Stimulated activated naive CD8-positive, alpha-beta T cell treated with anti-CD3 and anti-CD28 coated beads, Interleukin-15, amount 100 ng/mL, for 72 hours (primary cell): ENCODE data around the gene TENM4.

Source experiments
- ATAC-seq: fragments of 150-1000 bp; cut with Tn5 transposase; 2 replicates; pipeline ENCODE4 v1.10.0; 2021; ENCODE audit warnings: mild to moderate bottlenecking, moderate library complexity
- DNase-seq, 2 donors: peaks; one replicate each; pipeline ENCODE4 v3.0.0; 2021 to 2022
- H3K27ac Mint-ChIP-seq, 2 donors: one replicate each; pipeline ENCODE4 v1.8.0; 2022; ENCODE audit warnings: mild to moderate bottlenecking in 2 of 2, mixed read lengths in 2 of 2, moderate library complexity in 2 of 2
- H3K27me3 Mint-ChIP-seq: one replicate; pipeline ENCODE4 v1.8.0; 2022; ENCODE audit warnings: mixed read lengths
- H3K4me1 Mint-ChIP-seq: one replicate; pipeline ENCODE4 v1.8.0; 2022; ENCODE audit warnings: mild to moderate bottlenecking, mixed read lengths
- H3K4me3 Mint-ChIP-seq, 2 donors: one replicate each; pipeline ENCODE4 v1.8.0; 2022; ENCODE audit warnings: mild to moderate bottlenecking in 2 of 2, mixed read lengths in 2 of 2, moderate library complexity in 1 of 2
- H3K9me3 Mint-ChIP-seq, 2 donors: one replicate each; pipeline ENCODE4 v1.8.0; 2022; ENCODE audit warnings: mixed read lengths in 2 of 2

Gene TENM4

DNA sequence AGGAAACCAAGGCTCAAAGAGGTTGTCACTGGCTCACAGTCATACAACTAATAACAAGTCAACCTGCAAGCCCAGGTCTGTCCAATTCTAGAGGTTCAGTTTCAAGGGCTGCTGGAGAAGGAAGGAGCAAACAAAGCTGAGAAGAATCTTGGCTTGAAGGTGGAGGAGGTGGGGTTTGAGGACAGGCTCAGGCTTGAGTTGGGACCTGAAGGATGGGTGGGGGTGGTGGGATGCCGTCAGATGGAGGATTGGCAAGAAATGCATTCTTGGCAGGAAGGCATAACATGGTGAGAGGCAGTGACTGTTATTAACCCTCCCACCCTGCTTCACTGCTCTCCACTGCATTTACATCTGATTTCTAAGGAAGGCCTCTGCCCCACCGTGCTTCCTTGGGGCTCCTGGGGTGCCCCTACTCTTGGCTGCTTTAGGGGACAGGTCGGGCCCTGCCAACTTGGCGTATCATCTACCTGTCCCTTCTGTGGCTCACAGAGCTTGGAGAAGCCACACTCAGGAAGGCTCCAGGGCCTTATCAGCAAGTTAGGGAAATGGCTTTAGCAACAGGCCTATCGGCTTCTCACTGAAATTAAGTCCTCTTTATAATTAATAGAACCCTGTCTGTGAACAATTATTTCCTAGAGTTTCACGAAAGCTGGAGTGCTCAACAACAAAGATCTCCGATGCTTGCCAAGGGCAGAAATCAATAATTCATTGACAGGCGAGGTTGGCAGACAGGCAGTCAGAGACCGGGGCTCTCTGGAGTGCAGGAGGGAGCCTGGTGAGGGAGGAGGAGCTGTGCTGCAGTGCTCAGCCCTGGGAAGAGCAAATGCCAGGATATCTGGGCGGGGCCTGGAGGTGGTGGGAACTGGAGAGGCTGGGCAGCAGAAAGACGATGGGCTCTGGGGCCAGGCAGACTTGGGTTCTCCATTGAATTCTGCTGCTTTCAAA lies 781.2 kb downstream of the TENM4 start:
- H3K4me1 Mint-ChIP-seq, result peaks cover under 1% of the 10 kb centered on the region
- H3K27ac Mint-ChIP-seq, result no peak overlapping the region
- H3K4me3 Mint-ChIP-seq, result no peak overlapping the region
- H3K9me3 Mint-ChIP-seq, result no peaks in the 10 kb centered on the region
- ATAC-seq, result no peak
- no peak for DNase-seq
- H3K27me3 Mint-ChIP-seq, result peaks cover 10% of the 10 kb centered on the region

DNA sequence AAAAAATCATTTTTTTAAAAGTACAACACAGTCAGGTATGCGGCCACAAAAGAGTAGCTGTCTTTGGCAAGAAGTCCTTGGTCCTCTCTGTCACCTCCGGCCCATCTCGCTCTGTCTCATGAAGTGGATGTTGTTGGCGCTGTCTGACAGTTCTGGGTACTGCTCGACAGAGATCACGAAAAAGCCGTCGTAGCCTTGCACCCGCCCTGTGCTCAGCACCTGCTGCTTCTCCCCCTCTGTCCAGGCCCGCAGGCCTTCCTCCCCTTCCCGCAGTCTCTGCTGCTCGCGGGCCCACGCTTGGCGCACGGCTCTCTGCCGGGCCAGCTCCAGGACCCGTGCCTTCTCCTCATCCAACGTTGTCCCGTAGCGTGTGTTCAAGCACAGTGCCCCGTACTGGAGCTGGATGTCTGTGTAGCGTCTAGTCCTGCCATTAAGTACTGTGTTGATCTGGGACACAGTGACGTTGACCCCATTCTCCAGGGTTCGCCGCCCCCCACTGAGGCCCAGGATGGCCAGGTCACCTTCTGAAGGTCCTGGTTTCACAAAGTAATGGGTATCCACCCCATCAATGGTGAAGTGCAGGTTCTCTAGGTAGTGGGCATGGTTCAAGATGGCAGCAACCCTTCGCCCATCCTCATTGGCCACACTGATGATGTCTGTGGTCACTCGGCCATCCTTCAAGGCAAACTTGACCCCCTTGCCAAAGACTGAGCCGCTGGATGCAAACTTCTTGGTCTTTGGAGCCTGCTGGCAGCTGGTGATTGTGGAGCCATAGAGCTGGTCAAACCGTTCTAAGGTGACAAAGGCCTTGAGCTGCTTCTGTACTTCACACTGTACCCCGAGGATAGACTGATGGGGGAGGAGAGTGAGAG lies 782.6 kb downstream of the TENM4 start:
- H3K27me3 Mint-ChIP-seq, result peaks cover 5% of the 10 kb centered on the region
- H3K27ac Mint-ChIP-seq, result no peak overlapping the region
- DNase-seq (no peak), ATAC-seq (no peak)
- H3K4me3 Mint-ChIP-seq, result no peak overlapping the region
- peaks cover 13% of the 10 kb centered on the region for H3K4me1 Mint-ChIP-seq
- H3K9me3 Mint-ChIP-seq, result no peaks in the 10 kb centered on the region

DNA sequence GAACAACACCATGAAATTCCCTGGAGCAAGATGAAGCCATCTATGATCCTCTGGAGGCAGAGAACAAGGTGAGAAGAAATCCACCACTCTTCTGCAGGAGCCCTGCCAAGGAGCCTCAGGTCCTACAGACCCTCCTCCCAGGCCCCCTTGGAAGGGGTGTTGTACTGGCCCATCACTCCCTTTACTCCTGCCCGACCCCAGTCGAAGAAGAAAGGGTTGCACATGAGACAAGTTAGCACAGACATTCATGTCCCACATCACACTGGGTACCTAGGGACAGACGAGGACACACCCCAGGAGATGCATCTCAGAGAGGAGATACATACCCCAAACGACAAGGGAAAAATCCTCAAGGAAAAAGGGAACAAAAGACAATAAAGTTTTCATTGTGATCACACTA lies 783.4 kb downstream of the TENM4 start:
- ATAC-seq (no peak), DNase-seq (no peak)
- no peaks in the 10 kb centered on the region for H3K9me3 Mint-ChIP-seq
- no peak overlapping the region for H3K4me3 Mint-ChIP-seq
- peaks cover 21% of the 10 kb centered on the region for H3K4me1 Mint-ChIP-seq
- peaks cover 5% of the 10 kb centered on the region for H3K27me3 Mint-ChIP-seq
- H3K27ac Mint-ChIP-seq, result no peak overlapping the region

DNA sequence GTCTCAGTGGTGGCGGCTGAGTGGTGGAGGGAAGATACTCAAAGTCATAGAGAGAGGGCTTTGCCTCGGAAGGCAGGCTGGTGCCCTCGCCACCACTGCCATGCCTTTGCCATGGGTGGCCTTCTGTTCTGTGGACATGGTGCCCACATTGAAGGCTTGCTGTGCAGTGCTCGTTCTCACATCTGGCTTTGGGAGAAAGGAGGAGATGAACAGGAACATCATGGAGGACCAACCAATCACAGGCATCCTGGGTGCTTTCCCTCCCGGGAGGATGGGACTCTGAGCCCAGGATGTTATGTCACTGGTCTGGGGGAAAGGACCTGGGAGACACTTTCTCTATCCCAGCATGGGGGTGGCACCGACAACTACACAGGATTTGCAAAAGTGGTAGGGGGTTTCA lies 783.8 kb downstream of the TENM4 start:
- H3K9me3 Mint-ChIP-seq, result no peaks in the 10 kb centered on the region
- ATAC-seq (no peak), DNase-seq (no peak)
- H3K4me3 Mint-ChIP-seq, result no peak overlapping the region
- peaks cover 25% of the 10 kb centered on the region for H3K4me1 Mint-ChIP-seq
- peaks cover 5% of the 10 kb centered on the region for H3K27me3 Mint-ChIP-seq
- no peak overlapping the region for H3K27ac Mint-ChIP-seq

DNA sequence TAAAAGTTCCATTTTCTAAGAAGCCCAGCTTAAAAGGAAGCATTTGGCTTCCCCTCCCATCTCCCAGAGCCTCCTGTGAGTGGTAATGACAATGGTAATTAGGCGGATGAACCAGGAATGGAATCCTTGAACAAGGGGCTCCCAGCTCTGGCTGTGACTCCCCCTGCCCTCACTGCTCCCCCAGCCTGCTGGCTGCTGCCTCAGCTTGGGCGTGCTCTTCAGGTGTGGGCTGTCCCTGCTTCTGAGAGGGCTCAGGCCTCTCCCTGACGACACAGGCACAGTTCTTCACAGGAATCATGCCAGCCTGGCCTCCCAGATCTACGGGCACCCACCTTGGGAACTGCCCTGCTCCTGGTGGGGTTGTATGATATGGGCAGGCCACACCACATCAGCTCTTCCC lies 784.5 kb downstream of the TENM4 start:
- no peak overlapping the region for H3K4me3 Mint-ChIP-seq
- DNase-seq (no peak), ATAC-seq (no peak)
- H3K9me3 Mint-ChIP-seq, result no peaks in the 10 kb centered on the region
- peaks cover 32% of the 10 kb centered on the region for H3K4me1 Mint-ChIP-seq
- peaks cover 5% of the 10 kb centered on the region for H3K27me3 Mint-ChIP-seq
- H3K27ac Mint-ChIP-seq, result no peak overlapping the region

DNA sequence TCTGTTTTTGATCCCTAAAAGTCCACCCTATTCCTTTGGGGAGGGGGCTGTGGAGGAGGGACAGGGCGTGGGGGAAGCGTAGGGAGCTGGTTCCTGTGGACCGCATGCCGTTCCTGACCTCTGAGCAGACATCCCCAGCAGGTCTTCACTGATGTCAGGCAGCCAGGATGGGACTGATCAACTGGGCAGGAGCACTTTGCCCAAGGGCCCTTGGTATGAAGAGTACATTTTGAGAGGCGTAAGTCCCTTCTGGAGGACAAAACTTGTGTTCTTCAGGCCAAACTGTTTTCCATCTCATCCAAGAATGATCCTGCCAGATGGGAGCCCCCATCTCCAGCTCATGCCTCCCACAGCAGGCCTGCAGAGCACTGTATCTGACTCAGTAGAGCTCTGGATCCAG lies 785.3 kb downstream of the TENM4 start:
- H3K4me3 Mint-ChIP-seq, result no peak overlapping the region
- peaks cover 40% of the 10 kb centered on the region for H3K4me1 Mint-ChIP-seq
- DNase-seq (no peak), ATAC-seq (no peak)
- no peak overlapping the region for H3K27ac Mint-ChIP-seq
- H3K27me3 Mint-ChIP-seq, result peaks cover 9% of the 10 kb centered on the region
- no peaks in the 10 kb centered on the region for H3K9me3 Mint-ChIP-seq

DNA sequence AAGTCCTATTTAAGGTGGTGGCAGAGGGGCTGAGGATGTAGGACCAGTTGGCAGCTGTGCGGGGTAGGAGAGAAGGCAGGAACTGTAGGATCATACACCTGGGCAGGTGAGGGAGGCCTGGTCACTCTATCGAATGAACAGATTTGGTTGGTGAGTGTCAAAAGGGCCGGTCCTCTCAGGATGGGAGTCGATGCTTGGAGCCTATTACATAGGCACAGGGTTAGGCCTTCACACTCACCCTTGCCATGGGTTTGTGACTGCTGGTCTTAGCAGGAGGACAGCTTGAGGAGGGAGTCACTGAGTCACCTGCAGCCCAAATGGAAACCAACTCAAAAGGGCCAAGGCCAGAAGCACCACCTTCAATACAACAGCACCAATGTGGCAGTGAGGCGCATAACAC lies 786.0 kb downstream of the TENM4 start:
- Mint-ChIP-seq H3K27me3 (peaks cover 12% of the 10 kb centered on the region), H3K4me3 (no peak overlapping the region), H3K27ac (no peak overlapping the region), H3K9me3 (no peaks in the 10 kb centered on the region), H3K4me1 (peaks cover 41% of the 10 kb centered on the region)
- no peak for DNase-seq
- no peak for ATAC-seq

DNA sequence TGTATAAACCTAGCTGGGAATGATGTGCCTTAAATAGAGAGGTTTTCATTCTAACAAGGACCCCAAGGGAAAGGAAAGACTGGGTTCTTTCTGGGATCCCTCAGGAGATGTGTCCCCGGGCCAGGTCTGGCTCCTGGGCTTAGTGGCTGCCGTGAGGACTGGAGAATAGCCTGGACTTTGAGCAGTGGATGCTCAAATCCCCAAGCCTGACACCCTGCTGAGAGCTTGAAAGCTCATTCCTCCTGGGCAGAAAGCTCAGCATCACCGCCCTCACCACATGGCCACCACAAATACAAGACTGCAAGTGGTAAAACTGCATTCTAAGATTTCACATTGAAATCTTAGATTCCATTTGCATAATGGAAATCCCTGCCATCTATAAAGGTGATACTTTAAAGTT lies 786.8 kb downstream of the TENM4 start:
- H3K9me3 Mint-ChIP-seq, result no peaks in the 10 kb centered on the region
- peaks cover 44% of the 10 kb centered on the region for H3K4me1 Mint-ChIP-seq
- H3K27me3 Mint-ChIP-seq, result peaks cover 12% of the 10 kb centered on the region
- no peak overlapping the region for H3K4me3 Mint-ChIP-seq
- ATAC-seq (peak; percentile 24), DNase-seq (no peak)
- no peak overlapping the region for H3K27ac Mint-ChIP-seq

DNA sequence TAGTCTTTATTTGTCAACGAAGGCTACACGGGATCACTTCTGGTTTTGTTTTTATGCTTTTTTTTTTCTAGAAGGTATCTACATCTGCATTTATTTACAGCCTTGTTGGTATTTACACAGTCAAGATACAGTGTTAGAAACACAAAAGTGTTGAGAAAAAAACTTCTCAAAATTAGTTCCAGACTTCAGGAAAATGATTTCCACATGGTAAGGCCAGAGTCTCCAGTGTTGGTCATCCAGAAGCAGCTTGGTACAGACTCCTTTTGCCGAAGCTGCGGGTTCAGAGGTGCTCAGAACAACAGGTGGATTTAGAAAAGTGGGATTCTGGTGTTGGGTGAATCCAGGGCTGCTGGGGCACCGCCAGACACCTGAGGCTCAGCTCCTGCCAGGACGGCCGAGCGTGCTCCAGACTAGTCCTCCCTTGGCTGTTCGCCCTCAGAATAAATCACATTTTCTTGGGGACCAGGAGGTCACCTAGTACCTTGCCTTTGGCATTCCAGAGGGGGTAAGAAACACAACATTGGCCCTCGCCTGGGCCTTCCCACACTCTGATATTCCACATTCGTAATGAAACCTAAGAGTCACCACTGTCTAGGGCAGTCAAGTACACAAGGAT lies 787.4 kb downstream of the TENM4 start:
- ATAC-seq, result no peak
- H3K27ac Mint-ChIP-seq, result no peak overlapping the region
- H3K4me3 Mint-ChIP-seq, result no peak overlapping the region
- H3K4me1 Mint-ChIP-seq, result peaks cover 48% of the 10 kb centered on the region
- H3K27me3 Mint-ChIP-seq, result peaks cover 12% of the 10 kb centered on the region
- DNase-seq, result no peak
- no peaks in the 10 kb centered on the region for H3K9me3 Mint-ChIP-seq

DNA sequence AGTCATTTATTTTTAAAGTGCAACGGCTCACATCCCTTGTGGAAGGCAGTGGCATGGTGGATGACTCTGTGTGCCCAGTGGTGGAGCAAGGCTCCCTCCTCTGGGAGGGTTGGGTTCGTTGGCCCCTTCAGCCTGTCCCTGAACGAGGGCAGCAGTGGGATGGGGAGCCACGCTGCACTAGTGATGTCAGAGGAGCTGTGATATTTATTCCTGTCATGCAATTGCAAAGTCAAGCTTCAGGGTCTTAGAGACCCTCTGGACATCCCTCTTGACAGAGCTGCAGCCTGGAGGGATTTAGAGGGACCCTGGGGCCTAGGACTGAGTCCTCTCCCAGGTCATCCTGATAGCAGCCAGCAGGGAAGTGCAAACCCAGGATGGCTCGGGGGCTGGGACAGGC lies 788.0 kb downstream of the TENM4 start:
- DNase-seq (no peak), ATAC-seq (no peak)
- H3K4me3 Mint-ChIP-seq, result no peak overlapping the region
- H3K4me1 Mint-ChIP-seq, result peaks cover 48% of the 10 kb centered on the region
- H3K9me3 Mint-ChIP-seq, result no peaks in the 10 kb centered on the region
- H3K27me3 Mint-ChIP-seq, result peaks cover 12% of the 10 kb centered on the region
- H3K27ac Mint-ChIP-seq, result no peak overlapping the region

DNA sequence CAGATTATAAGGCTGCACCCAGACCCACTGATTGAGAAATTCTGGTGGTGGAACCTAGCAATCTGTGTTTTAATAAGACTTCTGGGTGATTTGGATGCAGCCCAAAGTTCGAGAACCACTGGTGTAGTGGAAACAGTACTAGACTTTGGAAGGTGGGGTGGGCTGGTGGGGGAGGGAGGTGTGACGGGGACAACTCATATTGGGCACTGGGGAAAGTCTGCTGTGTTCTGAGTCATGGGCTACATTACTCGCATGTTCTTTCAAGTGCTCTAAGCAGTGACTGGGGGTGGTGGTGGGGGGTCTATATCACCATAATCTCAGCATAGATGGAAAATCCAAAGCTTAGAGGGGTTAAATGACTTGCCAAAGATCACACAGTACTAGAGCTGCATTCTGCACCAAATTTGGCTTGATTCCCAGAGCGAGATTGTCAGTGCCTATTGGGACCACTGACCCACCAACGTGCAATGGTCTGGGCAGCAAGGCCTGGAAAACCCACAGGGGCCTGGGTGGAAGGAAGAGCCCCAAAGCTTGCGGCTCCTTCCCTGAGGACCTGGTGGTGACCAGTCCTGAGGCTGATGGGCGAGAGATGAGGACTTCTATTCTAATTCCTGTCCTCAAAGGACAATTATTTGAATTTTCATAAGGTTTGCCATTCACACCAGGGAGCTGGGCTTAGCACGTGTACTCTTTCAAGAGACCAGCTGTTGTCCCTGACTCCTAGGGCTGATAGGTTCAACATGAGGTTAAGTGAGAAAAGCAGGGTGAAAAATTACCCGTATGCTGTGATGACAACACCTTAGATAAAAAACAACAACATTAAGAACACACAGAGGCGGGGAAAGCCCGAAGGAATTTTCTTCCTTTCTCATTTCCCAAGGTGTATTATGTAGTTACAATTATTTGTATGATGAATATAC lies 788.6 kb downstream of the TENM4 start:
- peak; percentile 82 for ATAC-seq
- no peaks in the 10 kb centered on the region for H3K9me3 Mint-ChIP-seq

DNA sequence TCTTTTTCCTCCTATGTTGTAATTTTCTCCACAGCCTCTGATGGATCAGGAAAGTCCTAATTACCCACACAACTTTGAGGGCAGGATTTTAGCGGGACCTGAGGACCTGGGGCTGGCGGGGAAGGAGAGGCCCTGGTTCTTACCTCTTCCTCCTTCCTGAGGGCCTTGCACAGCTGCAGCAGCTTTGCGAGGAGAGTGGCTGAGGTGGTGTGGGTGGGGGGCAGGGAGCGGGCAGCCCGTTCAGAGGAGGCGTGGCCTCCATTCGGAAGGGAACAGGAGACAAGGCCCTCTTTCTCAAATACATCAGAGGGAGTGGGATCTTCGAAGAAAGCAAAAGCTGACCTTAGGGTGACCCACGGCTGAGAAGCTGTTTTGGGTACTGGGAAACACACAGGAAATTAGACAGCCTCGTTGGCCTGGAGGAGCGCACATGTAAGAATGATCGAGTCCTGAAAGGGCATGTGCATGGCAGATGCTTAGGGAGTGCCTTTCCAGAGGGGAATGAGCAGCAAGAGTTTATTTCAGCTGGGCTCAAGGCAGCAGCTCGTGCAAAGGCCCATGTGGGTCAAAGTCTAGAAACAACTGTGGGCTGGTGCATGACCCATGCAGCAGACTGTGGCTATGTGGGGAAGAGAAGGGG lies 789.6 kb downstream of the TENM4 start:
- no peak for ATAC-seq

More for the DNA sequence above, 788.6 kb downstream of the TENM4 start:
- H3K27ac Mint-ChIP-seq, result peak overlapping the region in 1 of 2 donors; percentile 48
- peaks cover 12% of the 10 kb centered on the region for H3K27me3 Mint-ChIP-seq
- DNase-seq, result peak in 1 of 2 donors; percentile 28
- peaks cover 48% of the 10 kb centered on the region for H3K4me1 Mint-ChIP-seq
- peak overlapping the region; percentile 20 to 53 for H3K4me3 Mint-ChIP-seq

DNA sequence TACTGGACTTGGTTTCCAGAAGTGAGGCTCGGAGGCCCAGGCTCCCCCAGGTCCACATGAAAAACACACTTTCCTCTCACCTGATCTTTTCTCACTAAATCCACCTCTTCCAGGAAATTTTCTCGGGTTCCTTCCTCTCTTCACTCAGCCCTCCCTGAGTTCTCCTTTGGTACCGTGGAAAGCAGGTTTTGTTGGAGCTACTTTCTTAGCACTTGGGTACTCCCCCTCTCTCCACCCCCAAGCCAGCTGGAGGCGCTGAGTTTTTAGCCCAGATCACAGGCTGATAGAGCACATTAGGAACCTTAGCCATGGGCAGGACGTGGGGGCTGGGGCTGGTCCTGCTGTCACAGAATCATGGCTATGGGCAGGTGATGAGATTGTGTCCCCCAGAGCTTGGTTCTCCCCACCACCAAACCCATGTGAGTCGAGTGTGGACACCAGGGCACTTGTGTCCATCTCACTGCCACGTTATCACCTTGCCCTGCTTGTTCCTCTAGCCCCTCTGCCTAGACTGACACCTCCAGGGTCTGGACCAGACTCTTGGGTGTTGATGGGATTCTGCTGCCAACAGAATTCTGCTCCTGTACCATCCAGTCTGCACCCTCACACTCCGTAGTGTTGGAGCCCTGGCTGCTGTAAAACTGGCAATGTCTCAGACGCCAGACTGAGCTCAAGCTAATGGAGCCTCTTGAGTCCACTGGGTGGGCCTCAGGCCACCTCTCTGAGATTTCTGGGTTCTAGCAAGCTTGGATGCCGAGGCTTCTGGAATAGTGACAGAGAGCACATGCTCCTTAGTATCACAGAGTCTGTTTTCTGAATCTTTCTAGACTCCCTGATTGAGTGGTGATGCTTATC lies 791.2 kb downstream of the TENM4 start:
- peak overlapping the region in 1 of 2 donors; percentile 6 for H3K27ac Mint-ChIP-seq

More for the DNA sequence above, 789.6 kb downstream of the TENM4 start:
- H3K27me3 Mint-ChIP-seq, result peaks cover 7% of the 10 kb centered on the region
- peak overlapping the region in 1 of 2 donors; percentile 27 for H3K4me3 Mint-ChIP-seq
- H3K9me3 Mint-ChIP-seq, result no peaks in the 10 kb centered on the region
- peak overlapping the region in 1 of 2 donors; percentile 28 for H3K27ac Mint-ChIP-seq
- no peak for DNase-seq
- peaks cover 52% of the 10 kb centered on the region for H3K4me1 Mint-ChIP-seq

More for the DNA sequence above, 791.2 kb downstream of the TENM4 start:
- H3K4me1 Mint-ChIP-seq, result peaks cover 65% of the 10 kb centered on the region
- no peak overlapping the region for H3K4me3 Mint-ChIP-seq
- H3K9me3 Mint-ChIP-seq, result no peaks in the 10 kb centered on the region
- ATAC-seq (no peak), DNase-seq (no peak)
- H3K27me3 Mint-ChIP-seq, result peaks cover 7% of the 10 kb centered on the region
